Fibroblast of lung (primary cell): Measurements from ENCODE around the gene DBET. TPM values are rescaled to one million over a fixed set of nuclear protein-coding genes. Genes with fewer than 3 reads are reported as not detected.
"Not testable (repeated sequence)": the region's sequence is repeated elsewhere in the genome, so short reads cannot be mapped to it uniquely, and the experiment has no call there.

Experiments used
- DNase-seq, 2 donors: peaks; one replicate each; pipeline versions ENCODE4 v3.0.0 to v3.0.0-alpha.2; 2010; ENCODE audit warnings: low read depth in 2 of 2
- H2AFZ ChIP-seq: 2 replicates; pipeline ENCODE4 v1.5.1; 2012; ENCODE audit warnings: low read length, control low read depth, inconsistent platforms
- H3K27ac ChIP-seq: 2 replicates; pipeline ENCODE4 v1.5.1; 2011; ENCODE audit warnings: low read length, control low read depth; ENCODE audit not compliant: insufficient read depth
- H3K27me3 ChIP-seq: 2 replicates; pipeline ENCODE4 v1.5.1; 2011; ENCODE audit warnings: mild to moderate bottlenecking, low read length; ENCODE audit not compliant: control insufficient read depth, insufficient read depth
- H3K36me3 ChIP-seq: 2 replicates; pipeline ENCODE4 v1.5.1; 2011; ENCODE audit warnings: low read length; ENCODE audit not compliant: control insufficient read depth, insufficient read depth
- H3K4me1 ChIP-seq: 2 replicates; pipeline ENCODE4 v1.5.1; 2011; ENCODE audit warnings: low read length; ENCODE audit not compliant: control insufficient read depth, insufficient read depth; ENCODE audit errors: extremely low read depth
- H3K4me2 ChIP-seq: 2 replicates; pipeline ENCODE4 v1.5.1; 2011; ENCODE audit warnings: low read length, control low read depth; ENCODE audit not compliant: insufficient read depth; ENCODE audit errors: extremely low read depth
- H3K4me3 ChIP-seq, 4 experiments: fragments of 200-600 bp in 1 of 4; sonication (generic) in 1 of 4; replicated peaks in 1 of 4; 2 replicates each; pipeline ENCODE4 v1.5.1; 2011 to 2016; ENCODE audit warnings: low read length in 4 of 4, low read depth in 3 of 4, mild to moderate bottlenecking in 3 of 4, control low read depth in 2 of 4, inconsistent platforms in 1 of 4, mixed read lengths in 1 of 4; ENCODE audit not compliant: insufficient read depth in 1 of 4; ENCODE audit errors: control extremely low read depth in 1 of 4
- H3K79me2 ChIP-seq: 2 replicates; pipeline ENCODE4 v1.5.1; 2012; ENCODE audit warnings: mild to moderate bottlenecking, low read length, inconsistent platforms; ENCODE audit not compliant: control insufficient read depth, insufficient read depth
- H3K9ac ChIP-seq: 2 replicates; pipeline ENCODE4 v1.5.1; 2011; ENCODE audit warnings: mild to moderate bottlenecking, low read length, control low read depth; ENCODE audit not compliant: insufficient read depth
- H3K9me3 ChIP-seq: 2 replicates; pipeline ENCODE4 v1.5.1; 2012; ENCODE audit warnings: low read depth, low read length; ENCODE audit not compliant: control insufficient read depth, insufficient read depth
- H4K20me1 ChIP-seq: 2 replicates; pipeline ENCODE4 v1.5.1; 2011; ENCODE audit warnings: low read length; ENCODE audit not compliant: control insufficient read depth, insufficient read depth; ENCODE audit errors: extremely low read depth
- polyA plus RNA-seq, 2 donors: library from polyadenylated mRNA; depleted of rRNA in 1 of 2; stranded (reverse) in 1 of 2; unstranded in 1 of 2; fragments of >200 nt; gene quantifications; 2 replicates each; pipeline ENCODE4 v1.2.1, GENCODE V29; 2011 to 2012; ENCODE audit warnings: missing spikeins in 1 of 2
- total RNA-seq: library from RNA; depleted of rRNA; stranded (reverse); fragments of >200 nt; gene quantifications from 2 replicates; pipeline ENCODE4 v1.2.1, GENCODE V29; 2014

DBET gene
- total and polyA plus RNA-seq, 2 donors (not counting 1 experiment from before 2014, with no cell fraction given) = not detected

GRCh38 chr4:190037704-190038388 is 26.5 kb upstream of the DBET start:
- DNase-seq, H2AFZ ChIP-seq, H3K4me3 ChIP-seq, H3K4me2 ChIP-seq, H3K79me2 ChIP-seq, H3K27me3 ChIP-seq, H3K4me1 ChIP-seq, H4K20me1 ChIP-seq, H3K27ac ChIP-seq, H3K36me3 ChIP-seq, H3K9me3 ChIP-seq, H3K9ac ChIP-seq: not testable (repeated sequence)

GRCh38 chr4:190040873-190041272 is 23.4 kb upstream of the DBET start:
- H3K9me3 ChIP-seq, H3K27me3 ChIP-seq, DNase-seq, H3K4me1 ChIP-seq, H3K27ac ChIP-seq, H3K4me2 ChIP-seq, H4K20me1 ChIP-seq, H3K9ac ChIP-seq, H2AFZ ChIP-seq, H3K36me3 ChIP-seq, H3K4me3 ChIP-seq, H3K79me2 ChIP-seq: not testable (repeated sequence)

GRCh38 chr4:190047627-190048026 is 16.7 kb upstream of the DBET start:
- not testable (repeated sequence) for H3K4me2 ChIP-seq, H3K36me3 ChIP-seq

GRCh38 chr4:190049378-190050239 is 14.7 kb upstream of the DBET start:
- H3K36me3 ChIP-seq, H3K79me2 ChIP-seq, H3K9ac ChIP-seq, H3K27me3 ChIP-seq, H4K20me1 ChIP-seq, H2AFZ ChIP-seq, H3K9me3 ChIP-seq, DNase-seq, H3K27ac ChIP-seq, H3K4me2 ChIP-seq, H3K4me1 ChIP-seq, H3K4me3 ChIP-seq: not testable (repeated sequence)

More at GRCh38 chr4:190047627-190048026, 16.7 kb upstream of the DBET start:
- not testable (repeated sequence) for H3K9me3 ChIP-seq, DNase-seq, H3K27me3 ChIP-seq, H3K4me3 ChIP-seq, H2AFZ ChIP-seq, H4K20me1 ChIP-seq, H3K79me2 ChIP-seq, H3K9ac ChIP-seq, H3K4me1 ChIP-seq, H3K27ac ChIP-seq

GRCh38 chr4:190058997-190059396 is 5.3 kb upstream of the DBET start:
- H3K9ac ChIP-seq, H3K79me2 ChIP-seq, H3K27ac ChIP-seq, H2AFZ ChIP-seq, DNase-seq, H3K4me1 ChIP-seq, H3K4me3 ChIP-seq, H3K9me3 ChIP-seq, H3K27me3 ChIP-seq, H4K20me1 ChIP-seq, H3K4me2 ChIP-seq, H3K36me3 ChIP-seq: not testable (repeated sequence)

GRCh38 chr4:190064805-190065204 is 503 bp downstream of the DBET start:
- not testable (repeated sequence) for DNase-seq, H3K9me3 ChIP-seq, H3K79me2 ChIP-seq, H4K20me1 ChIP-seq, H3K27ac ChIP-seq, H3K4me3 ChIP-seq, H3K27me3 ChIP-seq, H3K4me1 ChIP-seq, H2AFZ ChIP-seq, H3K4me2 ChIP-seq, H3K9ac ChIP-seq, H3K36me3 ChIP-seq
